Natural killer cell (primary cell): Measurements from ENCODE around the gene REM1. TPM values are rescaled to one million over a fixed set of nuclear protein-coding genes. Genes with fewer than 3 reads are reported as not detected.

Experiments
- ATAC-seq, 3 donors: fragments of 150-1000 bp in 2 of 3; fragments of 200-7000 bp in 1 of 3; cut with Tn5 transposase; 1 replicate in 1 of 3; 2 replicates in 2 of 3; pipeline ENCODE4 v1.10.0; 2021; ENCODE audit warnings: mild to moderate bottlenecking in 2 of 3, moderate library complexity in 2 of 3
- DNase-seq, 2 donors: peaks; one replicate each; pipeline versions ENCODE4 v3.0.0 to v3.0.0-alpha.2; 2013 to 2021; ENCODE audit warnings: mixed read lengths in 1 of 2
- H3K27ac ChIP-seq: one replicate; pipeline ENCODE4 v1.5.1; 2013; ENCODE audit warnings: mild to moderate bottlenecking, low read length
- H3K27me3 ChIP-seq: one replicate; pipeline ENCODE4 v1.6.1; 2013; ENCODE audit warnings: low read length; ENCODE audit not compliant: control insufficient read depth, insufficient read depth
- H3K36me3 ChIP-seq: one replicate; pipeline ENCODE4 v1.6.1; 2013; ENCODE audit warnings: low read length; ENCODE audit not compliant: control insufficient read depth, insufficient read depth
- H3K4me1 ChIP-seq: one replicate; pipeline ENCODE4 v1.6.1; 2013; ENCODE audit warnings: low read length; ENCODE audit not compliant: control insufficient read depth, insufficient read depth
- H3K4me3 ChIP-seq: one replicate; pipeline ENCODE4 v1.5.1; 2013; ENCODE audit warnings: low read length
- H3K9me3 ChIP-seq: one replicate; pipeline ENCODE4 v1.6.1; 2013; ENCODE audit warnings: low read length; ENCODE audit not compliant: control insufficient read depth, insufficient read depth
- H3K27ac Mint-ChIP-seq, 2 donors: one replicate each; pipeline ENCODE4 v1.8.0; 2022; ENCODE audit warnings: mild to moderate bottlenecking in 2 of 2, mixed read lengths in 2 of 2, moderate library complexity in 1 of 2
- H3K27me3 Mint-ChIP-seq, 2 donors: one replicate each; pipeline ENCODE4 v1.8.0; 2022; ENCODE audit warnings: low read depth in 2 of 2, mixed read lengths in 2 of 2
- H3K36me3 Mint-ChIP-seq: one replicate; pipeline ENCODE4 v1.8.0; 2022; ENCODE audit warnings: mixed read lengths
- H3K4me1 Mint-ChIP-seq, 2 donors: one replicate each; pipeline ENCODE4 v1.8.0; 2022; ENCODE audit warnings: mixed read lengths in 2 of 2
- H3K4me3 Mint-ChIP-seq: one replicate; pipeline ENCODE4 v1.8.0; 2022; ENCODE audit warnings: mild to moderate bottlenecking, moderate library complexity, mixed read lengths
- H3K9me3 Mint-ChIP-seq, 2 donors: one replicate each; pipeline ENCODE4 v1.8.0; 2022; ENCODE audit warnings: mixed read lengths in 2 of 2
- CTCF ChIP-seq: fragments of 200-600 bp; IDR thresholded peaks from one replicate; pipeline ENCODE4 v1.8.0; 2022; ENCODE audit warnings: antibody characterized with exemption
- WGBS: methylation state at CpG from one replicate; pipeline ENCODE4 v1.1.7; 2013; ENCODE audit warnings: missing lambda C conversion rate; ENCODE audit not compliant: insufficient coverage; 5-methylcytosine and 5-hydroxymethylcytosine counted together
- intact Hi-C: fragments of 100-400 bp; cut with micrococcal nuclease; formaldehyde crosslinking; loops from one replicate; pipeline ENCODE4 v1.14.2; 2022
- total RNA-seq, 4 donors: library from RNA; stranded (reverse); fragments of 120-200 nt in 1 of 4; gene quantifications; one replicate each; pipeline versions ENCODE4 v1.2.3 to v1.2.4, GENCODE V29; 2013 to 2022

The REM1 gene
- total RNA-seq, 3 donors from 2014 or later (not counting 1 experiment from before 2014, with no cell fraction given) = not detected

GRCh38 chr20:31430568-31431115 is 44.4 kb upstream of the REM1 start:
- peaks cover 5 to 11% of the 10 kb centered on the region in 2 donors for H3K27me3 Mint-ChIP-seq
- H3K4me1 ChIP-seq = no peaks in the 10 kb centered on the region
- intact Hi-C loops = no loop called here
- H3K9me3 Mint-ChIP-seq = no peaks in the 10 kb centered on the region
- no peaks in the 10 kb centered on the region for H3K36me3 ChIP-seq
- H3K4me3 Mint-ChIP-seq = no peak overlapping the region
- no peak overlapping the region for H3K27ac Mint-ChIP-seq
- DNase-seq (no peak), ATAC-seq (no peak)
- WGBS = 63% methylated on average over 4 of the region's 4 CpGs
- H3K36me3 Mint-ChIP-seq = no peaks in the 10 kb centered on the region
- H3K9me3 ChIP-seq = no peaks in the 10 kb centered on the region
- H3K4me3 ChIP-seq = no peak overlapping the region
- H3K27ac ChIP-seq = no peak overlapping the region
- H3K4me1 Mint-ChIP-seq = no peaks in the 10 kb centered on the region
- no peak for TF ChIP-seq CTCF
- peaks cover 2% of the 10 kb centered on the region for H3K27me3 ChIP-seq

GRCh38 chr20:31440012-31440659 is 35.0 kb upstream of the REM1 start, which contains the start of gene DEFB123:
Gene DEFB123, plus strand, starts transcription at chr20:31440632. Its CDS starts 67 bp downstream, at chr20:31440699.
- H3K4me1 Mint-ChIP-seq = no peaks in the 10 kb centered on the region
- 83% methylated on average over 16 of the region's 16 CpGs for WGBS
- H3K27me3 Mint-ChIP-seq = peaks cover 6 to 17% of the 10 kb centered on the region in 2 donors
- H3K9me3 Mint-ChIP-seq = no peaks in the 10 kb centered on the region
- no peaks in the 10 kb centered on the region for H3K36me3 Mint-ChIP-seq
- Histone ChIP-seq H3K4me1 (no peaks in the 10 kb centered on the region), H3K36me3 (no peaks in the 10 kb centered on the region), H3K27ac (no peak within 1 kb of the TSS), H3K9me3 (no peaks in the 10 kb centered on the region), H3K4me3 (no peak within 1 kb of the TSS), H3K27me3 (no peaks in the 10 kb centered on the region)
- TF ChIP-seq CTCF = no peak
- ATAC-seq (no peak), DNase-seq (no peak)
- intact Hi-C loops = no loop called here
- H3K27ac Mint-ChIP-seq = no peak within 1 kb of the TSS
- no peak within 1 kb of the TSS for H3K4me3 Mint-ChIP-seq

- Mint-ChIP-seq H3K27ac (no peak overlapping the region), H3K4me1 (no peaks in the 10 kb centered on the region), H3K36me3 (no peaks in the 10 kb centered on the region), H3K27me3 (peaks cover 12 to 18% of the 10 kb centered on the region in 2 donors), H3K4me3 (no peak overlapping the region), H3K9me3 (no peaks in the 10 kb centered on the region)
- intact Hi-C loops = no loop called here
- ATAC-seq (no peak), DNase-seq (no peak)
- H3K27ac ChIP-seq = no peak overlapping the region
- no peaks in the 10 kb centered on the region for H3K4me1 ChIP-seq
- TF ChIP-seq CTCF = no peak
- H3K36me3 ChIP-seq = no peaks in the 10 kb centered on the region
- no peaks in the 10 kb centered on the region for H3K27me3 ChIP-seq
- no peak overlapping the region for H3K4me3 ChIP-seq
- WGBS = 80% methylated on average over 12 of the region's 12 CpGs
- H3K9me3 ChIP-seq = no peaks in the 10 kb centered on the region
Measured at GRCh38 chr20:31446084-31446819, 28.8 kb upstream of the REM1 start.
